D721Med (cell line): Measurements from ENCODE around the gene TGIF1.

Source experiments
- DNase-seq: peaks from one replicate; pipeline ENCODE4 v3.0.0; 2011; ENCODE audit warnings: low spot score; ENCODE audit not compliant: insufficient read length
- FAIRE-seq: peaks from 2 replicates; lab custom pipeline; 2011; peaks lifted over from hg19 to GRCh38; lab: Jason Lieb, UNC
- TF ChIP-seq, protein P1 (sequence below): IDR thresholded peaks from 2 replicates; pipeline ENCODE4 v1.5.1; 2012; ENCODE audit warnings: mild to moderate bottlenecking, control low read depth; ENCODE audit not compliant: insufficient read depth; ENCODE audit errors: missing control alignments

The TGIF1 gene

DNA sequence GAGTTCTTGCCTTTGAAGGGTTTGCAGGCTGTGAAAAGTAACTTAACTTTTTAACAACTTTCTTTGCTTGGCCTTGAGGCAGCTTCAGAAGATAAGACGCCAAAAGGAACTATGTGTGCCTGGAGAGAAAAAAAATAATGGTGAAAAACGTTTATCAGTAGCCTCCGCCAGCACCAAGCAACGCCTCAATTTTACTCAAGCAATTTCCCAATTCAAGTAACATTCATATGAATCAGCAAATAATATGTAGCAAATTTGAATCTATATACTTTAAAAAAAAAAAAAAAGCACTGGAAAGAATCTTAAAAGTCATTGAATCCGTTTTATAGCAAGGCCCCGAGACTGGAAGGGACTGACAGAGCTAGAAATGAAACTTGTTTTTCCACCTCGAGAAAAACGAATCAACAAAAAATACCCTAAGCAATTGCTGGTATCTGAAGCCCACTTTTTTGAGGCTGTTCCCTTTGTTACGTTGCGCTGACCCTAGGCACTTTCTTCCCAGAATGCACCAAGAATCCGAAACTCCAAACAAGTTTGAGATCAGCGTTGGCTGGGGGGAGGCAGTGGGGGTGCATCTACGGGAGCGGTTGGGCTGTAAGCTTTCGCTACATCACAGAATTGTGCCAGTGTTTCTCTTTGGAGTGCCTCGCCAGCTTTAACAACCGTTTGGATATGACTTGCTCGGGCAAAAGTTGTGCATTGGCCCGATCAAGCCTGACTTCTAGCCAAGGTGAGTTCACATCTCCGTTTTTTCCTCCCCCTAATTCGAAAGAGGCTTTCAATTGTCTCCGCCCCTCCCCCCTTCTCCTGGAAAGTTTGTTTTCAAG lies 2.7 kb upstream of the TGIF1 start:
- FAIRE-seq (no peak), DNase-seq (no peak)
- TF ChIP-seq, protein P1, sequence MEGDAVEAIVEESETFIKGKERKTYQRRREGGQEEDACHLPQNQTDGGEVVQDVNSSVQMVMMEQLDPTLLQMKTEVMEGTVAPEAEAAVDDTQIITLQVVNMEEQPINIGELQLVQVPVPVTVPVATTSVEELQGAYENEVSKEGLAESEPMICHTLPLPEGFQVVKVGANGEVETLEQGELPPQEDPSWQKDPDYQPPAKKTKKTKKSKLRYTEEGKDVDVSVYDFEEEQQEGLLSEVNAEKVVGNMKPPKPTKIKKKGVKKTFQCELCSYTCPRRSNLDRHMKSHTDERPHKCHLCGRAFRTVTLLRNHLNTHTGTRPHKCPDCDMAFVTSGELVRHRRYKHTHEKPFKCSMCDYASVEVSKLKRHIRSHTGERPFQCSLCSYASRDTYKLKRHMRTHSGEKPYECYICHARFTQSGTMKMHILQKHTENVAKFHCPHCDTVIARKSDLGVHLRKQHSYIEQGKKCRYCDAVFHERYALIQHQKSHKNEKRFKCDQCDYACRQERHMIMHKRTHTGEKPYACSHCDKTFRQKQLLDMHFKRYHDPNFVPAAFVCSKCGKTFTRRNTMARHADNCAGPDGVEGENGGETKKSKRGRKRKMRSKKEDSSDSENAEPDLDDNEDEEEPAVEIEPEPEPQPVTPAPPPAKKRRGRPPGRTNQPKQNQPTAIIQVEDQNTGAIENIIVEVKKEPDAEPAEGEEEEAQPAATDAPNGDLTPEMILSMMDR = no peak

GRCh38 chr18:3447895-3448837 lies 1.8 kb upstream of the TGIF1 start:
- DNase-seq (peak; percentile 67), FAIRE-seq (no peak)
- TF ChIP-seq, protein P1 = peak; percentile 3

DNA sequence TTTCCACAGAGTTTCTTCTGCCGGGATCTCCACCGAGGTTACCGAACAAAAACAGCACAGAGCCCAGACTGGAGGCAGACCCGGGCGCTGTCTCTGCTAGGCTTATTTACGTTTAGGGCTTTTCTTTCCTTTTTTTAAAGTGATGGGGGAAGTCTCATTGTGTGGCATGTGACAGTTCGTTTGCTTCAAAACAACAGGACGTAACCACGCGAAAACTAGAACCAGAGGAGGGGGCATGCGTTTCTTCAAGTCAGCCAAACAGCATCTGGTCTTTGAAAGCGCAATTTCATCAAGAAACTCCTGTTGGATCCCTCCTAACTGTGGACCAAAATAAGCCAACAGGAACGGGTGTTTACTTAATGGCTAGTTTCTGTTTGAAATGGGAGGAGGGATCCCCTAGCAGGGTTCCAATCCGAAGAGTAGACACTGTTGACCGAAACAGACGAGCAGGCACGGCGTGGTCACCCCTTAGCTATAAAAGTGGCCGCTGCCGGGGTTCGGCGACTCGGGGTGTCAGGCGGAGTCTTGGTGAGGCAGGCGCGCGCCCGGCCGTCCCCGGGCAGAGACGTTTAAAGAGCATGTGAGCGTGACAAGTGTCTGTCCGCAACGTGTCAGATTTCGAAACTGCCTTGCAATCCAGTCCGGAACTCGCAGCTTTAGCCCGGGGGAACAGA lies 997 bp upstream of the TGIF1 start:
- TF ChIP-seq, protein P1 = no peak
- FAIRE-seq (no peak), DNase-seq (no peak)

DNA sequence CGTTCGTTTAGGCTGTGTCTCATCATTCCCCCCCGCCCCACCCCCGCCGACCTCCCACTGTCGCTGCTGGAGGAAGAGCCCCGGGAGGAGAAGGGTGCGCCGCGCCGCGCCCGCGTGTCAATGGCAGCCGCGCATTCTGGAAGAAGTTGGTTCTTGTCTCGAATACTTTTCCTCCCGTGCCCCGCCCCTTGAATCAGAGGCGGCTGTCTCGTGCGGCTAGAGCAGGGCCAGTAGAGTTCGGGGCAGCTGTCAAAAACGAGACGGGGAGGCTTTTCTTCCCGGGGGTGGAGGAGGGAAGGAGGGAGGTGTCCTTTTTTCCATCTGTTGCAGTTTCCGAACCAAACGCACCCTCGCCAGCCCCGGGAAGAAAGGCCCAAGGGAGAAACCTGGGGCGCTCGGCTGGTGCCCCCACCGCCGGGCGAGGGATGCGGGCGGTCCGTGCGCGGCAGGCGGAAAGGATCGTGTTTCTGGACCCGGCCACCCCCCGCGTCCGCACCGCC lies 410 bp upstream of the TGIF1 start:
- TF ChIP-seq, protein P1 = no peak
- FAIRE-seq (no peak), DNase-seq (no peak)

DNA sequence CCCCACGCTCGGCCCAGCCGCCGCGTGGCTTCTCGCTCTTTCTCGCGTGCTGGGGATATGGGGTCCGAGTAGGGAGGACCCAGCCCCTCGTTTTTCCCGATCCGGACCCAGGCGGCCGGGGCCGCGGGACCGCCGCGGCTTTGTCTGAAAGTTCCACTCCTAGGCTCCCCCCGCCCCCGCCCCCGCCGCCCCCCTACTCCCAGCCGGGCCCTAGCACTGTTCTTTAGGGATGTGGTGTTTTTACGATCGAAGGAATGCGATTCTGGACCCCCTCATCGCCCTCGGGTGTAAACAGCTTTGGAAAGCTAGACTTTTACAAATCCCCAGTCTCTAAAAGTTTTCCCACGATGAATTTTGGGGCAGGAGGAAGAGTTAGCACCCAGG lies 819 bp downstream of the TGIF1 start:
- TF ChIP-seq, protein P1 = no peak
- DNase-seq = no peak
- no peak for FAIRE-seq

- peak; percentile 57 for DNase-seq
- FAIRE-seq = no peak
- TF ChIP-seq, protein P1 = no peak
Observed at GRCh38 chr18:3451183-3451988, 1.4 kb downstream of the TGIF1 start.
